WTC11 (cell line): ENCODE data around the gene SEC11A. TPM values are rescaled to one million over a fixed set of nuclear protein-coding genes. Genes with fewer than 3 reads are reported as not detected.

Source experiments
- ATAC-seq: fragments of 200-7000 bp; cut with Tn5 transposase; 2 replicates; pipeline ENCODE4 v1.10.0; 2021; ENCODE audit warnings: mild to moderate bottlenecking, moderate library complexity
- CTCF ChIA-PET: fragments of 300-600 bp; sonication (Branson Sonifier 250); formaldehyde crosslinking; loops from one replicate; lab custom pipeline; 2021; ENCODE audit warnings: antibody characterized with exemption; lab: Charles Lee
- POLR2A ChIA-PET: fragments of 350-600 bp; sonication (Branson Sonifier 250); formaldehyde crosslinking; loops from one replicate; lab custom pipeline; 2021; ENCODE audit warnings: antibody characterized with exemption; lab: Charles Lee
- DNase-seq: peaks from one replicate; pipeline ENCODE4 v3.0.0; 2021; ENCODE audit warnings: low spot score
- H3K27ac Mint-ChIP-seq: 2 replicates; pipeline ENCODE4 v1.8.0; 2021; ENCODE audit warnings: mixed read lengths
- H3K27me3 Mint-ChIP-seq: 2 replicates; pipeline ENCODE4 v1.8.0; 2021; ENCODE audit warnings: low read depth, mild to moderate bottlenecking, moderate library complexity, mixed read lengths
- H3K36me3 Mint-ChIP-seq: 2 replicates; pipeline ENCODE4 v1.8.0; 2021; ENCODE audit warnings: mixed read lengths
- H3K4me1 Mint-ChIP-seq: 2 replicates; pipeline ENCODE4 v1.8.0; 2022; ENCODE audit warnings: mixed read lengths
- H3K4me3 Mint-ChIP-seq: 2 replicates; pipeline ENCODE4 v1.8.0; 2021; ENCODE audit warnings: mild to moderate bottlenecking, moderate library complexity, mixed read lengths
- H3K9me3 Mint-ChIP-seq: 2 replicates; pipeline ENCODE4 v1.8.0; 2021; ENCODE audit warnings: mixed read lengths
- NR2C2 ChIP-seq: sonication (generic); formaldehyde crosslinking; IDR thresholded peaks from 2 replicates; pipeline ENCODE4 v1.8.0; 2022; ENCODE audit warnings: mild to moderate bottlenecking, missing genetic modification reagents
- SMAD3 ChIP-seq: sonication (generic); formaldehyde crosslinking; IDR thresholded peaks from 2 replicates; pipeline ENCODE4 v1.8.0; 2022; ENCODE audit warnings: missing genetic modification reagents, mild to moderate bottlenecking, borderline replicate concordance
- TEAD4 ChIP-seq: sonication (generic); formaldehyde crosslinking; IDR thresholded peaks from 2 replicates; pipeline ENCODE4 v1.8.0; 2022; ENCODE audit warnings: mild to moderate bottlenecking, missing genetic modification reagents
- total RNA-seq: library from RNA; stranded (reverse); gene quantifications from 3 replicates; pipeline ENCODE4 v1.2.3, GENCODE V29; 2021
- TF ChIP-seq, protein P1 (sequence below): sonication (generic); formaldehyde crosslinking; IDR thresholded peaks from 2 replicates; pipeline ENCODE4 v1.8.1; 2022; ENCODE audit warnings: low read depth, mild to moderate bottlenecking, moderate library complexity, missing genetic modification reagents, borderline replicate concordance
- TF ChIP-seq, protein P2 (sequence below): sonication (generic); formaldehyde crosslinking; IDR thresholded peaks from 2 replicates; pipeline ENCODE4 v1.8.0; 2022; ENCODE audit warnings: mild to moderate bottlenecking, missing genetic modification reagents
- TF ChIP-seq, protein P3 (sequence below): sonication (generic); formaldehyde crosslinking; conservative IDR thresholded peaks from 2 replicates; pipeline ENCODE4 v1.8.1; 2023; ENCODE audit warnings: mild to moderate bottlenecking, low read depth, missing genetic modification reagents, moderate library complexity
- TF ChIP-seq, protein P4 (sequence below): fragments of 250-450 bp; sonication (Bioruptor Pico); IDR thresholded peaks from 2 replicates; pipeline ENCODE4 v1.9.0; 2021; ENCODE audit warnings: moderate library complexity, mild to moderate bottlenecking, inconsistent platforms, borderline replicate concordance
- TF ChIP-seq, protein P5 (sequence below): sonication (generic); formaldehyde crosslinking; IDR thresholded peaks from 2 replicates; pipeline ENCODE4 v1.8.1; 2023; ENCODE audit warnings: mild to moderate bottlenecking, moderate library complexity, missing genetic modification reagents
- TF ChIP-seq, protein P6 (sequence below): sonication (generic); formaldehyde crosslinking; IDR thresholded peaks from 2 replicates; pipeline ENCODE4 v1.8.0; 2022; ENCODE audit warnings: missing genetic modification reagents
- TF ChIP-seq, protein P7 (sequence below): fragments of 250-450 bp; sonication (Bioruptor Pico); IDR thresholded peaks from 2 replicates; pipeline ENCODE4 v2.1.2; 2022; ENCODE audit warnings: mild to moderate bottlenecking, moderate library complexity
- TF ChIP-seq, protein P8 (sequence below): sonication (generic); formaldehyde crosslinking; IDR thresholded peaks from 2 replicates; pipeline ENCODE4 v1.8.1; 2022; ENCODE audit warnings: mild to moderate bottlenecking, missing genetic modification reagents, moderate library complexity, borderline replicate concordance
- TF ChIP-seq, protein P9 (sequence below): fragments of 250-450 bp; sonication (Bioruptor Pico); IDR thresholded peaks from 2 replicates; pipeline ENCODE4 v1.9.0; 2021; ENCODE audit warnings: mild to moderate bottlenecking, borderline replicate concordance
- TF ChIP-seq, protein P10 (sequence below): sonication (generic); formaldehyde crosslinking; IDR thresholded peaks from 2 replicates; pipeline ENCODE4 v1.8.0; 2023; ENCODE audit warnings: mild to moderate bottlenecking, missing genetic modification reagents

The SEC11A gene
- total RNA-seq, 1 experiment from 2014 or later, result 214 TPM

DNA sequence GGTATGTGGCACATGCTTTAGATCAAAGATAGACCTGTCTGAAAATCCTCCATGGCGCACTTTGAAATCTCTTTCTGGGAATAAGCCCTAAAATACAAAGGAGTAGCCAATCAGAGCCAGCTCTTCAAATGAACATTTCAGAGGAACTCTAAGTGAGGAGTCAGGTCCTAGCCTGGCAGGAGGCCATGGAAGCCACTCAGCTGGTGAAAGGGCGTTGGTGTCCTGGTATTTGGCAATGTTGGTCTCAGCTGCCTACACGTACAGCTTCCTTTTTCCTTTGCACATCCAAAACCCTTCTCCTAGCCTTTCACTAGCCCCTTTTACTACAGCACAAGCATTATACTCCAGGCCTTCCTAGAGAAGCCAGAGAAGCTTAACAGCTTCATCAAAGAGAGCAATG, 67.4 kb downstream of the SEC11A start (continued):
- TF ChIP-seq, protein P1, sequence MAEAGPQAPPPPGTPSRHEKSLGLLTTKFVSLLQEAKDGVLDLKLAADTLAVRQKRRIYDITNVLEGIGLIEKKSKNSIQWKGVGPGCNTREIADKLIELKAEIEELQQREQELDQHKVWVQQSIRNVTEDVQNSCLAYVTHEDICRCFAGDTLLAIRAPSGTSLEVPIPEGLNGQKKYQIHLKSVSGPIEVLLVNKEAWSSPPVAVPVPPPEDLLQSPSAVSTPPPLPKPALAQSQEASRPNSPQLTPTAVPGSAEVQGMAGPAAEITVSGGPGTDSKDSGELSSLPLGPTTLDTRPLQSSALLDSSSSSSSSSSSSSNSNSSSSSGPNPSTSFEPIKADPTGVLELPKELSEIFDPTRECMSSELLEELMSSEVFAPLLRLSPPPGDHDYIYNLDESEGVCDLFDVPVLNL, result no peak
- TF ChIP-seq SMAD3 (CRISPR knock-in tag) (no peak), TEAD4 (CRISPR knock-in tag) (no peak)
- TF ChIP-seq, protein P2, sequence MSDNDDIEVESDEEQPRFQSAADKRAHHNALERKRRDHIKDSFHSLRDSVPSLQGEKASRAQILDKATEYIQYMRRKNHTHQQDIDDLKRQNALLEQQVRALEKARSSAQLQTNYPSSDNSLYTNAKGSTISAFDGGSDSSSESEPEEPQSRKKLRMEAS, result no peak
- TF ChIP-seq, protein P3, sequence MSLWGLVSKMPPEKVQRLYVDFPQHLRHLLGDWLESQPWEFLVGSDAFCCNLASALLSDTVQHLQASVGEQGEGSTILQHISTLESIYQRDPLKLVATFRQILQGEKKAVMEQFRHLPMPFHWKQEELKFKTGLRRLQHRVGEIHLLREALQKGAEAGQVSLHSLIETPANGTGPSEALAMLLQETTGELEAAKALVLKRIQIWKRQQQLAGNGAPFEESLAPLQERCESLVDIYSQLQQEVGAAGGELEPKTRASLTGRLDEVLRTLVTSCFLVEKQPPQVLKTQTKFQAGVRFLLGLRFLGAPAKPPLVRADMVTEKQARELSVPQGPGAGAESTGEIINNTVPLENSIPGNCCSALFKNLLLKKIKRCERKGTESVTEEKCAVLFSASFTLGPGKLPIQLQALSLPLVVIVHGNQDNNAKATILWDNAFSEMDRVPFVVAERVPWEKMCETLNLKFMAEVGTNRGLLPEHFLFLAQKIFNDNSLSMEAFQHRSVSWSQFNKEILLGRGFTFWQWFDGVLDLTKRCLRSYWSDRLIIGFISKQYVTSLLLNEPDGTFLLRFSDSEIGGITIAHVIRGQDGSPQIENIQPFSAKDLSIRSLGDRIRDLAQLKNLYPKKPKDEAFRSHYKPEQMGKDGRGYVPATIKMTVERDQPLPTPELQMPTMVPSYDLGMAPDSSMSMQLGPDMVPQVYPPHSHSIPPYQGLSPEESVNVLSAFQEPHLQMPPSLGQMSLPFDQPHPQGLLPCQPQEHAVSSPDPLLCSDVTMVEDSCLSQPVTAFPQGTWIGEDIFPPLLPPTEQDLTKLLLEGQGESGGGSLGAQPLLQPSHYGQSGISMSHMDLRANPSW, result no peak

DNA sequence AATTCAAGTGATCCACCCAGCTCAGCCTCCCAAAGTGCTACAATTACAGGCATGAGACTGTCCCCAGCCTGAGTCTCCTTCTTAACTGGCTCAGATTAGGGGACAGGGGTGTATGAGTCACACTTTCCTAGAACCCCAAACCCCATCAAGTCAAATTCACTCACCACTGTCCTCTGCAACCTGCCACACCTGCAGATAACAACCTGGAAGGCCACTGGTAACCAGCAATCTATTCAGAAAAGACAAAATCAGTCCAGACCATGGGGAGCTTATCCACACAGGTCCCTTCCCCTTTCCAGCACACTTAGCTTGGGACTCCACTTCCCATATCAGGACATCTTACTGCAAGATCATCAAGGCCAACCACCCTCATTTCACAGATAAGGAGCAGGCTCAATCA, 68.2 kb downstream of the SEC11A start:
- DNase-seq (no peak), ATAC-seq (no peak)
- H3K4me3 Mint-ChIP-seq, result no peak overlapping the region
- peaks cover 66% of the 10 kb centered on the region for H3K36me3 Mint-ChIP-seq
- no peak overlapping the region for H3K27ac Mint-ChIP-seq
- ChIA-PET POLR2A (interaction anchor here (0.6 kb wide), 1 partner anchor 10 kb away, joined by 3 read pairs; the partner anchor contains the start of gene NMB), CTCF (interaction anchor here (0.5 to 1.0 kb wide), 2 partner anchors 11 to 77 kb away, joined by 4 to 6 read pairs; no protein-coding TSS in a partner anchor)
- no peaks in the 10 kb centered on the region for H3K9me3 Mint-ChIP-seq
- H3K4me1 Mint-ChIP-seq, result peaks cover 3% of the 10 kb centered on the region; the same call in 1 of the 2 replicates
- H3K27me3 Mint-ChIP-seq, result no peaks in the 10 kb centered on the region
- TF ChIP-seq, protein P4, sequence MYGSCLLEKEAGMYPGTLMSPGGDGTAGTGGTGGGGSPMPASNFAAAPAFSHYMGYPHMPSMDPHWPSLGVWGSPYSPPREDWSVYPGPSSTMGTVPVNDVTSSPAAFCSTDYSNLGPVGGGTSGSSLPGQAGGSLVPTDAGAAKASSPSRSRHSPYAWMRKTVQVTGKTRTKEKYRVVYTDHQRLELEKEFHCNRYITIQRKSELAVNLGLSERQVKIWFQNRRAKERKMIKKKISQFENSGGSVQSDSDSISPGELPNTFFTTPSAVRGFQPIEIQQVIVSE (CRISPR knock-in tag), result no peak
- TF ChIP-seq, protein P5, sequence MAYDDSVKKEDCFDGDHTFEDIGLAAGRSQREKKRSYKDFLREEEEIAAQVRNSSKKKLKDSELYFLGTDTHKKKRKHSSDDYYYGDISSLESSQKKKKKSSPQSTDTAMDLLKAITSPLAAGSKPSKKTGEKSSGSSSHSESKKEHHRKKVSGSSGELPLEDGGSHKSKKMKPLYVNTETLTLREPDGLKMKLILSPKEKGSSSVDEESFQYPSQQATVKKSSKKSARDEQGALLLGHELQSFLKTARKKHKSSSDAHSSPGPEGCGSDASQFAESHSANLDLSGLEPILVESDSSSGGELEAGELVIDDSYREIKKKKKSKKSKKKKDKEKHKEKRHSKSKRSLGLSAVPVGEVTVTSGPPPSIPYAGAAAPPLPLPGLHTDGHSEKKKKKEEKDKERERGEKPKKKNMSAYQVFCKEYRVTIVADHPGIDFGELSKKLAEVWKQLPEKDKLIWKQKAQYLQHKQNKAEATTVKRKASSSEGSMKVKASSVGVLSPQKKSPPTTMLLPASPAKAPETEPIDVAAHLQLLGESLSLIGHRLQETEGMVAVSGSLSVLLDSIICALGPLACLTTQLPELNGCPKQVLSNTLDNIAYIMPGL (CRISPR knock-in tag), result no peak
- TF ChIP-seq, protein P6, sequence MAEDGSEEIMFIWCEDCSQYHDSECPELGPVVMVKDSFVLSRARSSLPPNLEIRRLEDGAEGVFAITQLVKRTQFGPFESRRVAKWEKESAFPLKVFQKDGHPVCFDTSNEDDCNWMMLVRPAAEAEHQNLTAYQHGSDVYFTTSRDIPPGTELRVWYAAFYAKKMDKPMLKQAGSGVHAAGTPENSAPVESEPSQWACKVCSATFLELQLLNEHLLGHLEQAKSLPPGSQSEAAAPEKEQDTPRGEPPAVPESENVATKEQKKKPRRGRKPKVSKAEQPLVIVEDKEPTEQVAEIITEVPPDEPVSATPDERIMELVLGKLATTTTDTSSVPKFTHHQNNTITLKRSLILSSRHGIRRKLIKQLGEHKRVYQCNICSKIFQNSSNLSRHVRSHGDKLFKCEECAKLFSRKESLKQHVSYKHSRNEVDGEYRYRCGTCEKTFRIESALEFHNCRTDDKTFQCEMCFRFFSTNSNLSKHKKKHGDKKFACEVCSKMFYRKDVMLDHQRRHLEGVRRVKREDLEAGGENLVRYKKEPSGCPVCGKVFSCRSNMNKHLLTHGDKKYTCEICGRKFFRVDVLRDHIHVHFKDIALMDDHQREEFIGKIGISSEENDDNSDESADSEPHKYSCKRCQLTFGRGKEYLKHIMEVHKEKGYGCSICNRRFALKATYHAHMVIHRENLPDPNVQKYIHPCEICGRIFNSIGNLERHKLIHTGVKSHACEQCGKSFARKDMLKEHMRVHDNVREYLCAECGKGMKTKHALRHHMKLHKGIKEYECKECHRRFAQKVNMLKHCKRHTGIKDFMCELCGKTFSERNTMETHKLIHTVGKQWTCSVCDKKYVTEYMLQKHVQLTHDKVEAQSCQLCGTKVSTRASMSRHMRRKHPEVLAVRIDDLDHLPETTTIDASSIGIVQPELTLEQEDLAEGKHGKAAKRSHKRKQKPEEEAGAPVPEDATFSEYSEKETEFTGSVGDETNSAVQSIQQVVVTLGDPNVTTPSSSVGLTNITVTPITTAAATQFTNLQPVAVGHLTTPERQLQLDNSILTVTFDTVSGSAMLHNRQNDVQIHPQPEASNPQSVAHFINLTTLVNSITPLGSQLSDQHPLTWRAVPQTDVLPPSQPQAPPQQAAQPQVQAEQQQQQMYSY (CRISPR knock-in tag), result no peak
- TF ChIP-seq, protein P7, sequence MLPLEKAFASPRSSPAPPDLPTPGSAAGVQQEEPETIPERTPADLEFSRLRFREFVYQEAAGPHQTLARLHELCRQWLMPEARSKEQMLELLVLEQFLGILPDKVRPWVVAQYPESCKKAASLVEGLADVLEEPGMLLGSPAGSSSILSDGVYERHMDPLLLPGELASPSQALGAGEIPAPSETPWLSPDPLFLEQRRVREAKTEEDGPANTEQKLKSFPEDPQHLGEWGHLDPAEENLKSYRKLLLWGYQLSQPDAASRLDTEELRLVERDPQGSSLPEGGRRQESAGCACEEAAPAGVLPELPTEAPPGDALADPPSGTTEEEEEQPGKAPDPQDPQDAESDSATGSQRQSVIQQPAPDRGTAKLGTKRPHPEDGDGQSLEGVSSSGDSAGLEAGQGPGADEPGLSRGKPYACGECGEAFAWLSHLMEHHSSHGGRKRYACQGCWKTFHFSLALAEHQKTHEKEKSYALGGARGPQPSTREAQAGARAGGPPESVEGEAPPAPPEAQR (CRISPR knock-in tag), result no peak
- TF ChIP-seq, protein P8, sequence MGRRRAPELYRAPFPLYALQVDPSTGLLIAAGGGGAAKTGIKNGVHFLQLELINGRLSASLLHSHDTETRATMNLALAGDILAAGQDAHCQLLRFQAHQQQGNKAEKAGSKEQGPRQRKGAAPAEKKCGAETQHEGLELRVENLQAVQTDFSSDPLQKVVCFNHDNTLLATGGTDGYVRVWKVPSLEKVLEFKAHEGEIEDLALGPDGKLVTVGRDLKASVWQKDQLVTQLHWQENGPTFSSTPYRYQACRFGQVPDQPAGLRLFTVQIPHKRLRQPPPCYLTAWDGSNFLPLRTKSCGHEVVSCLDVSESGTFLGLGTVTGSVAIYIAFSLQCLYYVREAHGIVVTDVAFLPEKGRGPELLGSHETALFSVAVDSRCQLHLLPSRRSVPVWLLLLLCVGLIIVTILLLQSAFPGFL (CRISPR knock-in tag), result no peak
- TF ChIP-seq, protein P9, sequence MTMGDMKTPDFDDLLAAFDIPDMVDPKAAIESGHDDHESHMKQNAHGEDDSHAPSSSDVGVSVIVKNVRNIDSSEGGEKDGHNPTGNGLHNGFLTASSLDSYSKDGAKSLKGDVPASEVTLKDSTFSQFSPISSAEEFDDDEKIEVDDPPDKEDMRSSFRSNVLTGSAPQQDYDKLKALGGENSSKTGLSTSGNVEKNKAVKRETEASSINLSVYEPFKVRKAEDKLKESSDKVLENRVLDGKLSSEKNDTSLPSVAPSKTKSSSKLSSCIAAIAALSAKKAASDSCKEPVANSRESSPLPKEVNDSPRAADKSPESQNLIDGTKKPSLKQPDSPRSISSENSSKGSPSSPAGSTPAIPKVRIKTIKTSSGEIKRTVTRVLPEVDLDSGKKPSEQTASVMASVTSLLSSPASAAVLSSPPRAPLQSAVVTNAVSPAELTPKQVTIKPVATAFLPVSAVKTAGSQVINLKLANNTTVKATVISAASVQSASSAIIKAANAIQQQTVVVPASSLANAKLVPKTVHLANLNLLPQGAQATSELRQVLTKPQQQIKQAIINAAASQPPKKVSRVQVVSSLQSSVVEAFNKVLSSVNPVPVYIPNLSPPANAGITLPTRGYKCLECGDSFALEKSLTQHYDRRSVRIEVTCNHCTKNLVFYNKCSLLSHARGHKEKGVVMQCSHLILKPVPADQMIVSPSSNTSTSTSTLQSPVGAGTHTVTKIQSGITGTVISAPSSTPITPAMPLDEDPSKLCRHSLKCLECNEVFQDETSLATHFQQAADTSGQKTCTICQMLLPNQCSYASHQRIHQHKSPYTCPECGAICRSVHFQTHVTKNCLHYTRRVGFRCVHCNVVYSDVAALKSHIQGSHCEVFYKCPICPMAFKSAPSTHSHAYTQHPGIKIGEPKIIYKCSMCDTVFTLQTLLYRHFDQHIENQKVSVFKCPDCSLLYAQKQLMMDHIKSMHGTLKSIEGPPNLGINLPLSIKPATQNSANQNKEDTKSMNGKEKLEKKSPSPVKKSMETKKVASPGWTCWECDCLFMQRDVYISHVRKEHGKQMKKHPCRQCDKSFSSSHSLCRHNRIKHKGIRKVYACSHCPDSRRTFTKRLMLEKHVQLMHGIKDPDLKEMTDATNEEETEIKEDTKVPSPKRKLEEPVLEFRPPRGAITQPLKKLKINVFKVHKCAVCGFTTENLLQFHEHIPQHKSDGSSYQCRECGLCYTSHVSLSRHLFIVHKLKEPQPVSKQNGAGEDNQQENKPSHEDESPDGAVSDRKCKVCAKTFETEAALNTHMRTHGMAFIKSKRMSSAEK, result no peak
- TF ChIP-seq NR2C2 (CRISPR knock-in tag), result no peak
- TF ChIP-seq, protein P10, sequence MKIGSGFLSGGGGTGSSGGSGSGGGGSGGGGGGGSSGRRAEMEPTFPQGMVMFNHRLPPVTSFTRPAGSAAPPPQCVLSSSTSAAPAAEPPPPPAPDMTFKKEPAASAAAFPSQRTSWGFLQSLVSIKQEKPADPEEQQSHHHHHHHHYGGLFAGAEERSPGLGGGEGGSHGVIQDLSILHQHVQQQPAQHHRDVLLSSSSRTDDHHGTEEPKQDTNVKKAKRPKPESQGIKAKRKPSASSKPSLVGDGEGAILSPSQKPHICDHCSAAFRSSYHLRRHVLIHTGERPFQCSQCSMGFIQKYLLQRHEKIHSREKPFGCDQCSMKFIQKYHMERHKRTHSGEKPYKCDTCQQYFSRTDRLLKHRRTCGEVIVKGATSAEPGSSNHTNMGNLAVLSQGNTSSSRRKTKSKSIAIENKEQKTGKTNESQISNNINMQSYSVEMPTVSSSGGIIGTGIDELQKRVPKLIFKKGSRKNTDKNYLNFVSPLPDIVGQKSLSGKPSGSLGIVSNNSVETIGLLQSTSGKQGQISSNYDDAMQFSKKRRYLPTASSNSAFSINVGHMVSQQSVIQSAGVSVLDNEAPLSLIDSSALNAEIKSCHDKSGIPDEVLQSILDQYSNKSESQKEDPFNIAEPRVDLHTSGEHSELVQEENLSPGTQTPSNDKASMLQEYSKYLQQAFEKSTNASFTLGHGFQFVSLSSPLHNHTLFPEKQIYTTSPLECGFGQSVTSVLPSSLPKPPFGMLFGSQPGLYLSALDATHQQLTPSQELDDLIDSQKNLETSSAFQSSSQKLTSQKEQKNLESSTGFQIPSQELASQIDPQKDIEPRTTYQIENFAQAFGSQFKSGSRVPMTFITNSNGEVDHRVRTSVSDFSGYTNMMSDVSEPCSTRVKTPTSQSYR (CRISPR knock-in tag), result no peak
